RWPE1 (cell line): Measurements from ENCODE around the gene ZNF592.

Experiments used
- CTCF ChIA-PET: fragments of 350-600 bp; sonication (Branson Sonifier 250); formaldehyde crosslinking; extraction: SDS; loops from one replicate; lab custom pipeline; 2021; lab: Yijun Ruan, JAX
- POLR2A ChIA-PET: fragments of 400-600 bp; formaldehyde crosslinking; extraction: SDS; loops from one replicate; lab custom pipeline; 2020; ENCODE audit warnings: antibody characterized with exemption; ENCODE audit not compliant: low non-redundant PET; lab: Yijun Ruan, JAX
- DNase-seq: peaks from one replicate; pipeline ENCODE4 v3.0.0; 2012; ENCODE audit warnings: low spot score
- H3K27ac ChIP-seq: fragments of 450-650 bp; 2 replicates; pipeline ENCODE4 v1.5.1; 2017
- TF ChIP-seq, protein P1 (sequence below): fragments of 450-650 bp; conservative IDR thresholded peaks from 2 replicates; pipeline ENCODE4 v1.5.1; 2017; ENCODE audit warnings: low read depth, mild to moderate bottlenecking

The ZNF592 gene

DNA sequence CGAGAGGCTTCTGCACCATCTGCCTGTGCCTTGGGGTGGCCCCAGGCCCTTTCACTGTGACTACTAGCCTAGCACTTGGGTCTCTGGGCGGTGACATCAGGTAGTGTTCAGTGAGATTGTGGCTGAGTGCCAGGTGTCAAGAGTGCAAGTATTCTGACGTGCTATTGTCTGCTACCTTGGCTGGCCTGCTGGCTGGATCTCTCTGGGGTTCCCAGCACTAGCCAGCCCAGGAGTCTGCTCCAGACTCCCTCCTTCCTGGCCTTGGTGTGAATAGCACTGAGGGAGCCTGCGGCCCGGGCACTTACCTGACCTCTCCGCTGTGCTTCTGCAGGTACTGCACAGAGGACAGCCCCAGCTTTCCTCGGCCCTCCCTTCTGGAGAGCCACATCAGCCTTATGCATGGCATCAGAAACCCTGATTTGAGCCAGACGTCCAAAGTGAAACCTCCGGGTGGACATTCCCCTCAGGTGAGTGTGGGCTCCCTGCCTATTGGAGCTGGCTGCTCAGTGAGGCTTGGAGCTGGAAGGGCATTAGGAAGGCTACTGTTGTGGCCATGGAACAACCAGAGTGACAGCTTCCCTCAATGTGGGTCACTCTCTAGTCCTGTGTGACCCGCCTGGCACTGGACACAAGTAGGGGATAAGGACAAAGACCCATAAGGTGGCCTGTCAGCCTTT is 51.3 kb downstream of the ZNF592 start:
- ChIA-PET CTCF (interaction anchor here (0.5 kb wide), 1 partner anchor 99 kb away, joined by 5 read pairs; no protein-coding TSS in a partner anchor), POLR2A (interaction anchor here (1.0 kb wide), 1 partner anchor 77 kb away, joined by 6 read pairs; no protein-coding TSS in a partner anchor)
- DNase-seq, result no peak
- no peak overlapping the region for H3K27ac ChIP-seq
- TF ChIP-seq, protein P1, sequence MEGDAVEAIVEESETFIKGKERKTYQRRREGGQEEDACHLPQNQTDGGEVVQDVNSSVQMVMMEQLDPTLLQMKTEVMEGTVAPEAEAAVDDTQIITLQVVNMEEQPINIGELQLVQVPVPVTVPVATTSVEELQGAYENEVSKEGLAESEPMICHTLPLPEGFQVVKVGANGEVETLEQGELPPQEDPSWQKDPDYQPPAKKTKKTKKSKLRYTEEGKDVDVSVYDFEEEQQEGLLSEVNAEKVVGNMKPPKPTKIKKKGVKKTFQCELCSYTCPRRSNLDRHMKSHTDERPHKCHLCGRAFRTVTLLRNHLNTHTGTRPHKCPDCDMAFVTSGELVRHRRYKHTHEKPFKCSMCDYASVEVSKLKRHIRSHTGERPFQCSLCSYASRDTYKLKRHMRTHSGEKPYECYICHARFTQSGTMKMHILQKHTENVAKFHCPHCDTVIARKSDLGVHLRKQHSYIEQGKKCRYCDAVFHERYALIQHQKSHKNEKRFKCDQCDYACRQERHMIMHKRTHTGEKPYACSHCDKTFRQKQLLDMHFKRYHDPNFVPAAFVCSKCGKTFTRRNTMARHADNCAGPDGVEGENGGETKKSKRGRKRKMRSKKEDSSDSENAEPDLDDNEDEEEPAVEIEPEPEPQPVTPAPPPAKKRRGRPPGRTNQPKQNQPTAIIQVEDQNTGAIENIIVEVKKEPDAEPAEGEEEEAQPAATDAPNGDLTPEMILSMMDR, result no peak

DNA sequence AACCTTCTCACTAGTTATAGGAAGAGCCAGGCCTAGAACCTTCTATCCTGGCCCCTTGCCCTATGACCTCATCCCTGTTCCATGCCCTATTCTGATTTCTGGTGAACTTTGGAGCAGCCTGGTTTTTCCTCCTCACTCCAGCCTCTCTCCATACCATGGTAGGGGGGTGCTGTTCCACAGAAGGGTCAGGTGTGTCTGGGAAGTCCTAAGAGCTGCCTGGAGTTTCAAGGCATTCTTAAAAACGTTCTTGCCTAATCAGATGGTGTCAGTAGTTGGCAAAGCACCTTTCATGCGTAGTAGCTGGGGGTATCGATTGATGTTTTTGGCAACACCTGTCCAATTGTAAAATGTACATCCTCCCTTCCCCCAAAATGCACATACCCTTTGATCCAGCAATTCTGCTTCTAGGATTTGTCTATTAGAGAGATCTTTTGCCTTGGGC is 52.0 kb downstream of the ZNF592 start:
- POLR2A ChIA-PET, result interaction anchor here (1.0 kb wide), 1 partner anchor 76 kb away, joined by 6 read pairs; no protein-coding TSS in a partner anchor
- CTCF ChIA-PET, result no interaction called here
- TF ChIP-seq, protein P1, result no peak
- DNase-seq, result no peak
- no peak overlapping the region for H3K27ac ChIP-seq

DNA sequence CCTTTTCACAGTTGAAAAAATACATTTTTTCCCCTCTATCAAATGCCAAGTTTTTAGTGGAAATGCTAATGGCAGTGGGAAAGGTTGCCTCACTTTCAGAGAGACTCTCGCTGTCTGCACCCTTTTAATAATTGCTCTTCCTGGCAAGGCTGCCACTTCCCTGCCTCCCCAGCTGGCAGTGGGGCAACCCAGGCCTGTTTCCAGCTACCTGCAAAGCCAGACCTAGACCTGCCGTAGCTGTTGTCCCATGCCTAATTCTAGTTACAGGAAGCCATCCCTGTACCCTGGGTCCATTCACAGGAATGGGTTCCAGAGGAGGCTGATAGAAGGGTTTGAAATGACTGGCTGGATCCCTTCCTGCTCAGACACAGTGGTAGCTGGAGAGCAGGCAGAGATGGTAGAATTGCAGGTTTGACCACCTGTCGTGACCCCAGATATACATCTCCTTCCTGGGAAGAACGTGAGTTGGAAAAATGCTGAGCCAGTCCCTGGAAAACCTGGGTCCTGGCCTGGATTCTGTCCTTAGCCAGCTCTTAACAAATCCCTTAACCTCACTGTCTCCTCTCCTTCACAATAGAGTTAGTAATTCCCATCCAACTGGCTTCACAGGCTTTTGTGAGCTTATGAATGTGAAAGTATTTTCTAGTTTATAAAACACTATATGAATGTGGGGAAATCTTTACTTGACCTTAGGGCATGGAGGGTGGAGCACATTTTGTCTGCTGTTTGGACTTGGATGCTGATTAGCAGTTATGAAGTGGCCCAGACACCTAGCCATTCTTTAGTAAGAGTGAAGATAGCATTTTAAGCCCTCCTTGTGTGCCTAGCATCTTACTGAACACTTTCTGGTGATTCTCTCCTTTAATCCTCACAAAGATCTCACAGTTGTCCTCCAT is 55.9 kb downstream of the ZNF592 start:
- no peak for DNase-seq
- TF ChIP-seq, protein P1, result no peak
- H3K27ac ChIP-seq, result no peak overlapping the region
- CTCF ChIA-PET, result interaction anchor here (0.8 kb wide), 1 partner anchor 13 kb away, joined by 3 read pairs; the partner anchor contains the start of gene ALPK3
- POLR2A ChIA-PET, result no interaction called here

DNA sequence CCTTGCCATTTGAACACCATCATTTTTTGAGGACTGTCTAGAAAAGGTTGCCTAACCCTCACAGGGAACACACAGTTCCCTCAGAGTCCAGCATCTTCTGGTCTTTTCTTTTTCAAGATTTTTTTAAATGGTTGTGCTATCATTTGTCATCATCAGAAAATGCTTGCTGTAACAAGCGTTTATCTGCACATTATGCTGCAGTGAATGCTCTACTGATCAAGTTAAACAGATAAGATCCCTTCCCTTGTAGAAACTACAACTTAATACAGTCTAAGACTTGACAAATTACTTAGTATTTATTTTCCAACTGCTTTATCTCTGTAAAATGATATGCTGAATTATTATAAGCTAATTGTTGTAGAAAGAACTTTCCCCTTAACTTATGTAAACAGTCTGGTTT is 56.8 kb downstream of the ZNF592 start:
- ChIA-PET POLR2A (no interaction called here), CTCF (interaction anchor here (0.5 kb wide), 1 partner anchor 157 kb away, joined by 3 read pairs; no protein-coding TSS in a partner anchor)
- no peak for DNase-seq
- TF ChIP-seq, protein P1, result no peak
- H3K27ac ChIP-seq, result no peak overlapping the region

DNA sequence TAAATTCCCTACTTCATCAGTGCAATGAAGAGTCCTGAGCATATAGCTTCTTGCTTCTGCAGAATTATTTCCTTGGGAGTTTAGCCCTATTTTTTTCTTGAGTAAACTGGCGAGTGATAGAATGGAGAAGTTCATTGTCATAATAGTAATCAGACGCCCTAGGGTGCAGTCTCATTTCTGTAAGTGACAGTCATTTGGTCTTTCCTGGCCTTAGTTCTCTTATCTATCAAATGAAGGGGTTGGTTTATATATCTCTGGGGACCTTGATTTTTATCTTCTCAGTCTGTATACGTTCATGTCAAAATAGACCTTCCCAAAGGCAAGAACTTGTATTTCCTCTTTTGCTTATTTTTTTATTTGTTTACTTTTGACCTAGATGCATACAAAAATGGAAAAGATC is 58.8 kb downstream of the ZNF592 start:
- no peak overlapping the region for H3K27ac ChIP-seq
- ChIA-PET POLR2A (no interaction called here), CTCF (interaction anchor here (0.6 to 0.7 kb wide), 2 partner anchors 38 to 665 kb away, joined by 3 read pairs; no protein-coding TSS in a partner anchor)
- DNase-seq, result no peak
- TF ChIP-seq, protein P1, result no peak
